HepG2 (cell line): Measurements from ENCODE around the gene GPR17. TPM values are rescaled to one million over a fixed set of nuclear protein-coding genes. Genes with fewer than 3 reads are reported as not detected.

Source experiments
- ATAC-seq: fragments of 200-7000 bp; cut with Tn5 transposase; 3 replicates; pipeline ENCODE4 v1.9.1; 2020; ENCODE audit warnings: mild to moderate bottlenecking, moderate library complexity
- BruUV-seq: library from RNA; stranded (reverse); fragments of 400-500 nt; replicated peaks from 2 replicates; lab custom pipeline; 2021; lab: Mats Ljungman, UMichigan
- CTCF ChIA-PET: fragments of 300-600 bp; formaldehyde crosslinking; extraction: SDS; loops from one replicate; lab custom pipeline; 2021; ENCODE audit warnings: low total read pairs, inconsistent platforms, low intra/inter-chr PET ratio; lab: Yijun Ruan, JAX
- POLR2A ChIA-PET: fragments of 350-600 bp; sonication (Branson Sonifier 250); formaldehyde crosslinking; loops from one replicate; lab custom pipeline; 2020; ENCODE audit warnings: antibody characterized with exemption, inconsistent platforms; lab: Yijun Ruan, JAX
- DNase-seq: peaks from one replicate; pipeline ENCODE4 v3.0.0-alpha.2; 2015; ENCODE audit warnings: low spot score
- FAIRE-seq: peaks from 3 replicates; lab custom pipeline; 2011; peaks lifted over from hg19 to GRCh38; lab: Jason Lieb, UNC
- H2AFZ ChIP-seq: one replicate; pipeline ENCODE4 v1.6.1; 2011; ENCODE audit warnings: low read length, inconsistent platforms
- H3K27ac ChIP-seq: fragments of 300-600 bp; 3 replicates; pipeline ENCODE4 v1.8.0; 2011; ENCODE audit warnings: mixed run types, mild to moderate bottlenecking, mixed read lengths, low read length, inconsistent platforms; ENCODE audit not compliant: insufficient read depth; ENCODE audit errors: extremely low read length
- H3K27me3 ChIP-seq, 2 experiments: fragments of 200-600 bp in 1 of 2; 2 replicates in 1 of 2; 3 replicates in 1 of 2; pipeline versions ENCODE4 v1.6.0 to v1.8.0; 2011; ENCODE audit warnings: low read length in 2 of 2, mild to moderate bottlenecking in 2 of 2, moderate library complexity in 2 of 2, inconsistent platforms in 1 of 2; ENCODE audit not compliant: insufficient read depth in 2 of 2, control insufficient read depth in 1 of 2
- H3K36me3 ChIP-seq, 2 experiments: fragments of 200-600 bp in 1 of 2; replicated peaks in 1 of 2; 2 replicates in 1 of 2; 3 replicates in 1 of 2; pipeline versions ENCODE4 v1.5.1 to v1.8.0; 2011; ENCODE audit warnings: low read length in 2 of 2, inconsistent platforms in 1 of 2; ENCODE audit not compliant: insufficient read depth in 2 of 2, control insufficient read depth in 1 of 2
- H3K4me1 ChIP-seq: 2 replicates; pipeline ENCODE4 v1.5.1; 2012; ENCODE audit warnings: low read length, inconsistent platforms; ENCODE audit not compliant: insufficient read depth
- H3K4me2 ChIP-seq: 2 replicates; pipeline ENCODE4 v1.6.0; 2011; ENCODE audit warnings: low read depth, low read length, inconsistent platforms
- H3K4me3 ChIP-seq, 3 experiments: fragments of 200-600 bp in 1 of 3; sonication (generic), shearing (Covaris generic) in 1 of 3; replicated peaks in 1 of 3; 2 replicates each; pipeline ENCODE4 v1.5.1; 2011 to 2016; ENCODE audit warnings: low read length in 3 of 3, inconsistent platforms in 2 of 3, low read depth in 2 of 3, mild to moderate bottlenecking in 2 of 3, control low read depth in 1 of 3, mixed read lengths in 1 of 3; ENCODE audit not compliant: insufficient read depth in 1 of 3
- H3K79me2 ChIP-seq: one replicate; pipeline ENCODE4 v1.6.1; 2011; ENCODE audit warnings: low read length, inconsistent platforms; ENCODE audit not compliant: insufficient read depth
- H3K9ac ChIP-seq: 2 replicates; pipeline ENCODE4 v1.6.0; 2011; ENCODE audit warnings: mild to moderate bottlenecking, low read depth, low read length, inconsistent platforms; ENCODE audit not compliant: insufficient read depth
- H3K9me3 ChIP-seq: 2 replicates; pipeline ENCODE4 v1.5.1; 2012; ENCODE audit warnings: mild to moderate bottlenecking, low read length
- H4K20me1 ChIP-seq: 2 replicates; pipeline ENCODE4 v1.6.0; 2011; ENCODE audit warnings: inconsistent platforms, mild to moderate bottlenecking, low read length, moderate library complexity; ENCODE audit not compliant: insufficient read depth
- BCLAF1 ChIP-seq: fragments of 450-650 bp; IDR thresholded peaks from 2 replicates; pipeline ENCODE4 v1.6.1; 2017; ENCODE audit warnings: mild to moderate bottlenecking
- ZNF629 ChIP-seq: sonication (generic); formaldehyde crosslinking; conservative IDR thresholded peaks from 2 replicates; pipeline ENCODE4 v1.5.0; 2020; ENCODE audit warnings: missing genetic modification reagents
- WGBS: methylation state at CpG from one replicate; pipeline ENCODE4 v1.1.6; 2017; ENCODE audit warnings: low lambda C conversion rate; 5-methylcytosine and 5-hydroxymethylcytosine counted together
- in situ Hi-C: cut with HindIII; loops from 2 replicates; pipeline ENCODE4 v1.10.0; 2017; ENCODE audit warnings: low pct_unique_long_range_greater_than_20kb; ENCODE audit not compliant: extremely low pct_ligation_motif_present
- intact Hi-C: fragments of 100-400 bp; cut with micrococcal nuclease; formaldehyde crosslinking; loops from one replicate; pipeline ENCODE4 v1.10.0; 2022; ENCODE audit not compliant: unreplicated experiment
- polyA plus RNA-seq, 8 experiments: library from polyadenylated mRNA; depleted of rRNA in 3 of 8; stranded (reverse) in 7 of 8; unstranded in 1 of 8; fragments of >200 nt; fragmentation: Illumina TruSeq in 4 of 8; extraction: Trizol in 4 of 8; gene quantifications; 2 replicates each; pipeline versions ENCODE4 v1.2.1 to v1.2.3, GENCODE V29; 2011 to 2016; ENCODE audit warnings: low read depth in 4 of 8, missing spikeins in 1 of 8, mixed read lengths in 1 of 8; ENCODE audit not compliant: insufficient read depth in 1 of 8
- total RNA-seq, 5 experiments: library from RNA; depleted of rRNA; stranded (reverse); fragments of >200 nt; fragmentation: Illumina TruSeq; extraction: Trizol; gene quantifications; 2 replicates each; pipeline ENCODE4 v1.2.3, GENCODE V29; 2016; ENCODE audit warnings: low read depth in 1 of 5

The GPR17 gene
- total and polyA plus RNA-seq, 2 of the 13 experiments (the other 11 are each of a cell fraction or from before 2014, with no cell fraction given), result not detected

GRCh38 chr2:127661949-127662510, 16.1 kb downstream of the GPR17 start:
- CTCF ChIA-PET, result no interaction called here

More at GRCh38 chr2:127661949-127662510, 16.1 kb downstream of the GPR17 start:
- Histone ChIP-seq H3K4me1 (peaks cover 14% of the 10 kb centered on the region), H3K27me3 (peaks cover 2 to 61% of the 10 kb centered on the region in 2 experiments; a peak in 4 of 5 replicates), H2AFZ (no peak overlapping the region), H3K4me3 (no peak overlapping the region), H3K9ac (no peak overlapping the region), H3K79me2 (no peaks in the 10 kb centered on the region), H4K20me1 (no peaks in the 10 kb centered on the region), H3K36me3 (no peaks in the 10 kb centered on the region), H3K27ac (no peak overlapping the region), H3K4me2 (peak overlapping the region; percentile 17; the same call in 1 of the 2 replicates), H3K9me3 (no peaks in the 10 kb centered on the region)
- no peak for DNase-seq
- peak; percentile 6; the same call in 1 of the 3 replicates for ATAC-seq
- POLR2A ChIA-PET, result no interaction called here
- BruUV-seq, result no TSS peak
- 6% methylated on average over 8 of the region's 9 CpGs for WGBS
- no peak for FAIRE-seq
- in situ Hi-C loops (no loop called here), intact Hi-C loops (no loop called here)
- TF ChIP-seq BCLAF1, result no peak
- TF ChIP-seq ZNF629 (CRISPR knock-in tag), result peak; percentile 54; the same call in 1 of the 2 replicates
